ENCODE data around the gene HDAC1.
A peak's percentile ranks its signal among the peaks of the same experiment; 100 is the strongest.

HDAC1 gene

DNA sequence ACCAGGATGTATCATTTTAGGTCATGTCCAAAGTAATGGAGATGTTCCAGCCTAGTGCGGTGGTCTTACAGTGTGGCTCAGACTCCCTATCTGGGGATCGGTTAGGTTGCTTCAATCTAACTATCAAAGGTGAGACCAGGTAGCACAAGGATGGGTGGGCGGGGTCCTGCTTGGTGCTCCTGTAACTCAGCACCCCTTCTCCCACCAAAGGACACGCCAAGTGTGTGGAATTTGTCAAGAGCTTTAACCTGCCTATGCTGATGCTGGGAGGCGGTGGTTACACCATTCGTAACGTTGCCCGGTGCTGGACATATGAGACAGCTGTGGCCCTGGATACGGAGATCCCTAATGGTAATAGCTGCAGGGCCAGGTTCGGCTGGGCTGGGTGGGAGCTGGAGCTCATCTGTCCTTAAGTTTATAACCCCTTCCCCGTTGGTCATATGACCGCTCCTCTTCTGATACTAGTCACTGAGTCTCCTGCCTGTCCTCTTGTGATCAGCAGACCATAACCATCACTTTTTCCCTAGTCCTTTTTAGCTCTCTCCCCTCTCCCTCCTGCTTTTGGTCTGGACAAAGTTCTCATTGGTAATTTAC is 38.8 kb downstream of the HDAC1 start:
- no peak for DNase-seq

DNA sequence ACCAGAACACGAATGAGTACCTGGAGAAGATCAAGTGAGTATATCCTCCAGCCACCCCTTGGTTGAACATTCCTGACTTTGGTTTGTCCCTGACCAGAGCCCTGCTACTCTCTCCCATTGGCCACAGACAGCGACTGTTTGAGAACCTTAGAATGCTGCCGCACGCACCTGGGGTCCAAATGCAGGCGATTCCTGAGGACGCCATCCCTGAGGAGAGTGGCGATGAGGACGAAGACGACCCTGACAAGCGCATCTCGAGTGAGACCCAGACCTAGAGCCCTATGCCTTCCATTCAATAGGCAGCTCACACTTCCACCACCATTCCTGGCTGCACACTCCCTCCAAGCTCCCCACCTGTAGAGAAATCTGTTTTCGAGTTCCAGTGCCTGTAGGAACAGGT is 39.7 kb downstream of the HDAC1 start:
- no peak for DNase-seq

- DNase-seq, result no peak
Measured at GRCh38 chr1:32332290-32333079, 40.6 kb downstream of the HDAC1 start.

GRCh38 chr1:32333251-32333963 is 41.5 kb downstream of the HDAC1 start:
- DNase-seq, result no peak

DNA sequence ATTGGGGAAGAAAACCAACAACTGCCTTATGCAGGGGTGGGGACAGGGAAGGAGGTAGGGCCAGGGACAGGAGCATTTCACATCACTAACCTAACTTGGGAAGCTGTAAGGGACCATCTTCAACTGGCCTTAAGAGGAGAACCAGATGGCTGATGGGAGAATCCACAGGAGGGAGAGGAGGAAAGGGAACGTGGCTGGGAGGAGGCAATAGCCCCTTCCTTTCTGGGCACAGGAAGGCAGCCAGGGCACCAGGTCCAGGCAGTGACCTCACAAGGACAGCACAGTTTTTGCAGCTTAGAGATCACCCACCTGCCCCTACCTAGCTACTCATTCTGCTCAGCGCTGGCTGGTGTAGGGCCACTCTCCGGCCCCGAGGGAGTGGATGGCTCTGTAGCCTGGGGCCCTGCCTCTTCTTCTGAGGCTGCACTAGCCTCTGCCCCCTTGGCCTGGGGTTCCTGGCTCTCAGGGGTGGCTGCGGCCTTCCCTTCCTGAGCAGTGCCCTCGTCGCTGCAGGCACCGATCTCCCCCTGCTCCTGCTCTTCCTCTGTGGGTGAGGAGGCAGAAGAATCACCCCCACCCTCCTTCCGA is 42.5 kb downstream of the HDAC1 start:
- no peak for DNase-seq

GRCh38 chr1:32334864-32335534 is 43.1 kb downstream of the HDAC1 start:
- DNase-seq, result no peak

DNA sequence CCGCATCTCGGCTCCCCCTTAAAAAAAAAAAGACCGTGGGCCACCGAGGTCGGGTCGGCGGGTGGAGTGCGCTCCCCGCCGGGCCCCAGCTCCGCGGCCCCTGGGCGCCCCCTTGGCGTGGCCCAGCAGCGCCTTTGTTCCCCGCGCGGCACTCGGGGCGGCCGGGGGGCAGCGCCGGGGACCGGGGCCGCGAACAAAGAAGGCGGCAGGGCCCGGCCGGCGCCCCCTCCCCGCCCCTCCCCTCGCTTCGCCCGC is 43.6 kb downstream of the HDAC1 start:
- no peak for DNase-seq

- DNase-seq, result peak; percentile 78
Measured at GRCh38 chr1:32335790-32336590, 44.1 kb downstream of the HDAC1 start, which contains the start of gene MARCKSL1. MARCKSL1 (minus strand) TSS chr1:32336233; CDS start chr1:32336033, 200 bp downstream.

- DNase-seq, result no peak
Measured at GRCh38 chr1:32336591-32336932, 44.7 kb downstream of the HDAC1 start.

- DNase-seq, result no peak
Measured at GRCh38 chr1:32336963-32337675, 45.2 kb downstream of the HDAC1 start.

DNA sequence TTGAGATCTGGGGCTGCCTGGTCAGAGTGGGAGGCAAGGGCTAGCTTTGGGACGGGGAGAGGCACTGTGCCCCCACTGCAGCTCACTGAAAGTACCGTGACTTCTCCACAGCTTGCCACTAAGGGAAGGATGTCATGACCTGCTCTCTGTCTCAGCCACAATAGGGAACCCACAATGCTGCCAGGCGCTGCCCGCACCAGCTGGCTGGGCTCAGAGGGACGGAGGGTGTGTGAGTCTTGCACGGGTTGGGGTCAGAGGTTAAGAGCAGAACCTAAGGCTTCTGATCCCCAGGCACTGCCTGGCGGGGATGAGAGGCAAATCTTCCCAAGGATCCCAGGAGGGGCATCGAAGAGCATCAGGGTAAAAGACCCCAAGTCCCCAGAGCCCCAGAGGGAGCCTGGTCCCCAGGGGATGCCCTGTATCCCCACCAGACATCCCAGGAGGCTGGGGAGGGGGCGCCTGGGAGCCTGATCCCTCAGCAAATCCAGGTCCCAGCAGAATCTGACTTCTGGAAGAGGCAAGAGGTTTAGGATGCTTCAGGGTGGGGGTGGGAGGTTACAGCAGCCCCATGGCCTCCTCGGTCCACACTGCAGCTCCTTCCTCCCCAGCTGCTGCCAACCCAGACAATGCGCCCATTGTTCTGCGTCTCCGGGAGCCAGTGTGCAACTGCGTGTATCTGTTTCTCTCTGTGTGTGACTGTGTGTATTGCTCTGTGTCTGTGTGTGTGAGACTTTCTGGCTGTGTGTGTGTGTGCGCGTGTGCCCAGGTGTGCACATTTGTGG is 46.2 kb downstream of the HDAC1 start:
- no peak for DNase-seq

- DNase-seq, result no peak
Measured at GRCh38 chr1:32338637-32339145, 46.8 kb downstream of the HDAC1 start.

- DNase-seq, result no peak
Measured at GRCh38 chr1:32339363-32339978, 47.6 kb downstream of the HDAC1 start.

DNA sequence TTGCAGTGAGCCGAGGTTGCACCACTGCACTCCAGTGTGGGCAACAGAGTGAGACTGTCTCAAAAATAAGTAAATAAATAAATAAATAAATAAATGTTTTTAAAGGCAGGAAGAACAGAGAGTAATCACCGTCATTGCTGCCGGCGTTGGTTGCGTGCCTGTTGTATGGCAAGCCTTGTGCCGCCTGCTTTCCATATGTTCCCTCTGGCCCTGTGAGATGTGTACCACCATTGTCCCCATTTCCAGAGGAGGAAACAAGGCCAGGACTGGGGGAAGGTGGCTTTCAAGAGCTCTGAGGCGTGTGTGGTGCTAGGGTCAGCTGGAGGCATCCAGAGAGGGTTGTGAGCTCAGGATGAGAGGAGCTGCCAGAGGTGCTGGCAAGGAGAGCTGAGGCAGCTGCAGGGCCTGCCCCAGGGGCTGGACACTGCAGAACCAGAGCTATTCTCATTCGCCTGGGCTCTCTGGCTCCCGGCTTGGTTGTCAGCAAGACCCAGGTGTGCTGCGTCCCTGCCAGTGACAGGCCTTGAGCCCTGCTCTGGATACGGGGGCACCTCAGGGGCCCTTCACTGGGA is 49.4 kb downstream of the HDAC1 start:
- no peak for DNase-seq

- no peak for DNase-seq
Measured at GRCh38 chr1:32341971-32342370, 50.1 kb downstream of the HDAC1 start.

GRCh38 chr1:32342704-32343103 is 50.8 kb downstream of the HDAC1 start:
- no peak for DNase-seq

GRCh38 chr1:32345289-32345827 is 53.5 kb downstream of the HDAC1 start:
- no peak for DNase-seq

GRCh38 chr1:32346532-32347157 is 54.8 kb downstream of the HDAC1 start:
- no peak for DNase-seq

DNA sequence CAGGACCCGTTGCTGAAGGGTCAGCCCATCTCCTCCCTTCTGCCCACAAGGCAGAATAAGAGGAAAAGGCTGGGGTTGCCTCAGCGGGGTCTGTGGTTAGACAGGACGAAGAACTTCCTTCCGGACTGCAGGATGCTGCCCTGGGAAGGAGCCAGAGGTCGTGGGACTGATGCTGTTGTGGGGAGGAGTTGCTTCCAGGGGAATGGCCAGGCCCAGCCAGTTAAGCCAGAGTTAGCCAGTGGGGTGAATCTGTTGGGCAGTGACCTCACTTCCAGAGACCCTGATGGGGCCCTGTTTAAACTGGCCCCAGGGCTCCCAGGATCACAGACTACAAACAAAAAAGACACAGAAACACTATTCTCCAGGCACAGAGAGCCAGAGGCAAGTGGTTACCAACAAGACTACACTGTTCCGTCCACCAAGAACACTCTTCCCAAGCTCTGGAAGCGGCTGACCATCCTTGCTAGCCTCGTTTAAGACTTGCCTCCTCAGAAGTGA is 57.4 kb downstream of the HDAC1 start:
- no peak for DNase-seq
